K562 (cell line): ENCODE results near the gene ORAI1. TPM values are rescaled to one million over a fixed set of nuclear protein-coding genes. Genes with fewer than 3 reads are reported as not detected.

Source experiments
- ATAC-seq: fragments of 200-7000 bp; cut with Tn5 transposase; 3 replicates; pipeline ENCODE4 v1.9.1; 2020; ENCODE audit warnings: moderate library complexity
- BruUV-seq: library from RNA; stranded (reverse); fragments of 400-500 nt; replicated peaks from 2 replicates; lab custom pipeline; 2021; lab: Mats Ljungman, UMichigan
- CTCF ChIA-PET: fragments of 300-600 bp; formaldehyde crosslinking; extraction: SDS; loops from one replicate; lab custom pipeline; 2021; ENCODE audit warnings: low intra/inter-chr PET ratio; lab: Yijun Ruan, JAX
- POLR2A ChIA-PET: fragments of 300-600, 350-650 bp; sonication (Branson Sonifier 250); formaldehyde crosslinking; extraction: SDS; loops from one replicate; lab custom pipeline; 2021; ENCODE audit warnings: antibody characterized with exemption, inconsistent platforms; lab: Yijun Ruan, JAX
- DNase-seq, 4 experiments: peaks; one replicate each; pipeline versions ENCODE4 v3.0.0 to v3.0.0-alpha.2; 2011 to 2018; ENCODE audit warnings: low spot score in 3 of 4, mixed read lengths in 3 of 4; ENCODE audit errors: extremely low read depth in 1 of 4
- FAIRE-seq: peaks from 2 replicates; lab custom pipeline; 2011; peaks lifted over from hg19 to GRCh38; lab: Jason Lieb, UNC
- H2AFZ ChIP-seq: 2 replicates; pipeline ENCODE4 v1.6.0; 2011; ENCODE audit warnings: low read depth, low read length, control low read depth, inconsistent platforms
- H3K27ac ChIP-seq: fragments of 200-600 bp; 3 replicates; pipeline ENCODE4 v1.8.0; 2011; ENCODE audit warnings: low read depth, mild to moderate bottlenecking, control low read depth, inconsistent platforms, low read length, moderate library complexity, mixed read lengths; ENCODE audit errors: extremely low read depth
- H3K27me3 ChIP-seq, 2 experiments: fragments of 300-600 bp in 1 of 2; 2 replicates in 1 of 2; 3 replicates in 1 of 2; pipeline versions ENCODE4 v1.6.0 to v1.8.0; 2011; ENCODE audit warnings: inconsistent platforms in 2 of 2, low read length in 2 of 2, mild to moderate bottlenecking in 1 of 2, mixed read lengths in 1 of 2, moderate library complexity in 1 of 2; ENCODE audit not compliant: control insufficient read depth in 2 of 2, insufficient read depth in 2 of 2
- H3K36me3 ChIP-seq: fragments of 300-600 bp; 3 replicates; pipeline ENCODE4 v1.8.0; 2011; ENCODE audit warnings: mild to moderate bottlenecking, low read length, inconsistent platforms; ENCODE audit not compliant: control insufficient read depth, insufficient read depth
- H3K4me1 ChIP-seq, 2 experiments: fragments of 200-600 bp in 1 of 2; replicated peaks in 1 of 2; 2 replicates in 1 of 2; 3 replicates in 1 of 2; pipeline versions ENCODE4 v1.5.1 to v1.8.0; 2011; ENCODE audit warnings: inconsistent platforms in 2 of 2, low read length in 2 of 2, mild to moderate bottlenecking in 1 of 2, mixed read lengths in 1 of 2, moderate library complexity in 1 of 2; ENCODE audit not compliant: control insufficient read depth in 2 of 2, insufficient read depth in 2 of 2
- H3K4me2 ChIP-seq: 2 replicates; pipeline ENCODE4 v1.6.1; 2011; ENCODE audit warnings: low read length, control low read depth, inconsistent platforms, mixed read lengths; ENCODE audit not compliant: insufficient read depth
- H3K4me3 ChIP-seq: fragments of 200-600 bp; sonication (generic), shearing (Covaris generic); 2 replicates; pipeline ENCODE4 v1.5.1; 2016; ENCODE audit warnings: control low read depth, inconsistent platforms
- H3K79me2 ChIP-seq: fragments of 200-600 bp; 3 replicates; pipeline ENCODE4 v1.8.0; 2011; ENCODE audit warnings: low read length, inconsistent platforms; ENCODE audit not compliant: control insufficient read depth, insufficient read depth
- H3K9ac ChIP-seq, 2 experiments: 2 replicates each; pipeline versions ENCODE4 v1.6.0 to v1.6.1; 2011; ENCODE audit warnings: low read depth in 2 of 2, low read length in 2 of 2, control low read depth in 1 of 2, inconsistent platforms in 1 of 2, mild to moderate bottlenecking in 1 of 2, mixed read lengths in 1 of 2; ENCODE audit not compliant: insufficient read depth in 1 of 2
- H3K9me1 ChIP-seq: one replicate; pipeline ENCODE4 v1.6.0; 2011; ENCODE audit warnings: inconsistent platforms, mild to moderate bottlenecking, low read length, moderate library complexity; ENCODE audit not compliant: control insufficient read depth, insufficient read depth
- H3K9me3 ChIP-seq: replicated peaks from 2 replicates; pipeline ENCODE4 v1.5.1; 2011; ENCODE audit warnings: low read depth, low read length, inconsistent platforms; ENCODE audit not compliant: control insufficient read depth, insufficient read depth
- H4K20me1 ChIP-seq: replicated peaks from 2 replicates; pipeline ENCODE4 v1.6.1; 2011; ENCODE audit warnings: low read length, inconsistent platforms, mixed read lengths; ENCODE audit not compliant: control insufficient read depth, insufficient read depth
- STAG1 ChIP-seq: sonication (generic); formaldehyde crosslinking; IDR thresholded peaks from 2 replicates; pipeline ENCODE4 v1.5.0; 2020; ENCODE audit warnings: missing genetic modification reagents, borderline replicate concordance
- ZNF23 ChIP-seq: fragments of 250-450 bp; sonication (Bioruptor Pico); IDR thresholded peaks from 2 replicates; pipeline ENCODE4 v1.4.0; 2020; ENCODE audit warnings: mild to moderate bottlenecking
- ZNF395 ChIP-seq: fragments of 200-800 bp; sonication (Bioruptor generic); IDR thresholded peaks from 2 replicates; pipeline ENCODE4 v1.6.1; 2017; ENCODE audit warnings: missing genetic modification characterization, missing compliant biosample characterization
- WGBS: fragments of 100-300 bp; shearing (Covaris generic); methylation state at CpG from one replicate; pipeline ENCODE4 v1.1.6; 2016; ENCODE audit warnings: low coverage, mixed read lengths; ENCODE audit not compliant: insufficient coverage; ENCODE audit errors: missing lambda C conversion rate; 5-methylcytosine and 5-hydroxymethylcytosine counted together
- in situ Hi-C: fragments of 300-500 bp; cut with MboI; formaldehyde crosslinking; loops from 4 replicates; pipeline ENCODE4 v1.15.0; 2018; ENCODE audit warnings: inconsistent platforms, mixed read lengths
- intact Hi-C: fragments of 100-400 bp; cut with micrococcal nuclease; formaldehyde crosslinking; loops from 2 replicates; pipeline ENCODE4 v1.14.2; 2022
- polyA plus RNA-seq, 8 experiments: library from polyadenylated mRNA; depleted of rRNA in 4 of 8; stranded (reverse) in 5 of 8; unstranded in 3 of 8; fragments of >200 nt; fragmentation: Nextera tagmentation in 2 of 8; fragmentation: Illumina TruSeq in 1 of 8; extraction: Ambion mirVana in 2 of 8; extraction: Trizol in 1 of 8; gene quantifications; 2 replicates each; pipeline versions ENCODE4 v1.2.1 to v1.2.3, GENCODE V29; 2011 to 2014; ENCODE audit warnings: inconsistent platforms in 1 of 8, missing spikeins in 1 of 8
- total RNA-seq, 7 experiments: library from RNA; depleted of rRNA in 6 of 7; stranded (reverse); fragments of >200 nt in 6 of 7; fragmentation: Illumina TruSeq in 2 of 7; extraction: Trizol in 2 of 7; gene quantifications; 2 replicates each; pipeline versions ENCODE4 v1.2.1 to v1.2.3, GENCODE V29; 2011 to 2021; ENCODE audit warnings: low replicate concordance in 1 of 7
- TF ChIP-seq, protein P1 (sequence below): fragments of 450-650 bp; IDR thresholded peaks from 2 replicates; pipeline ENCODE4 v1.7.0; 2016; ENCODE audit warnings: borderline replicate concordance

Gene ORAI1
- total and polyA plus RNA-seq, 9 of the 15 experiments (the other 6 are each of a cell fraction or from before 2014, with no cell fraction given) = 2.6 to 23.8 (median 9.3) TPM

DNA sequence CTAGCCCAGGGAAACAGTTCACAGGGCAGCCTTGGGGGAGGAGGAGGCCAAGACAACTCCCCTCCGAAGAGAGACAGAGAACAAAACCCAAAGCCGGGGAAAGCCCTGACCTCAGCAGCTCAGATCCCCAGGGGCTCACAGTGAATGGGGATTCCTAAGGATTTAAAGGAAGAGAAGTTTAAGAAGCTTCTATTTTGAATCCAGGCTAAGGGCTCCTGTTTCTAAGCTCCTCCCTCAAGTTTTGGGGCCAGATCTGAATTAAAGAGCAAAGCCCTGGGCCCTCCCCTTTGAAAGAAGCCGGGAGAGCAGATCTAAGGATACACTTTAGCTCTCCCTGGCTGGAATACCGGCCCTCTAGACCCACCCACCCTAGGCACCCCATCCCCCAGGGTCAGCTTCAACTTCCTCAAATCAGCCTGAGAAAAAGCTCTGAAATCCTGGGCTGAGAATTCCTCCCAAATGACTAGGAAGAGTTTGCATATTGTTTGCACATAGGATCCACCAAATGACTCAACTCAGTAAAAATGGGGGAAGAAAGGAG is 49.4 kb upstream of the ORAI1 start:
- 11% methylated on average over 4 of the region's 4 CpGs for WGBS
- Histone ChIP-seq H2AFZ (peak overlapping the region; percentile 44), H3K4me2 (peak overlapping the region; percentile 34; the same call in 1 of the 2 replicates), H3K27me3 (no peaks in the 10 kb centered on the region), H3K36me3 (peaks cover 13% of the 10 kb centered on the region; the same call in 1 of the 3 replicates), H3K9me1 (no peaks in the 10 kb centered on the region), H3K4me1 (peaks cover 30 to 39% of the 10 kb centered on the region in 2 experiments), H3K4me3 (no peak overlapping the region), H3K27ac (peak overlapping the region; percentile 42; the same call in 1 of the 3 replicates), H3K9me3 (no peaks in the 10 kb centered on the region), H3K79me2 (peaks cover 5% of the 10 kb centered on the region; the same call in 2 of the 3 replicates), H3K9ac (peak overlapping the region in 1 of 2 experiments; percentile 53; a peak in 1 of 4 replicates), H4K20me1 (no peaks in the 10 kb centered on the region)
- FAIRE-seq (no peak), DNase-seq (peak in 1 of 4 experiments; percentile 28), ATAC-seq (no peak)
- in situ Hi-C loops (no loop called here), intact Hi-C loops (no loop called here)
- ChIA-PET POLR2A (interaction anchor here (0.5 to 1.1 kb wide), 7 partner anchors 12 to 247 kb away, joined by 3 to 5 read pairs (median 3); partner anchors contain the start of gene ANAPC5), CTCF (no interaction called here)
- BruUV-seq = no TSS peak
- TF ChIP-seq STAG1 (no peak), ZNF23 (no peak), ZNF395 (CRISPR knock-in tag) (0 out of 2 replicates have a peak, but pooled peaks have one; percentile 8)
- TF ChIP-seq, protein P1, sequence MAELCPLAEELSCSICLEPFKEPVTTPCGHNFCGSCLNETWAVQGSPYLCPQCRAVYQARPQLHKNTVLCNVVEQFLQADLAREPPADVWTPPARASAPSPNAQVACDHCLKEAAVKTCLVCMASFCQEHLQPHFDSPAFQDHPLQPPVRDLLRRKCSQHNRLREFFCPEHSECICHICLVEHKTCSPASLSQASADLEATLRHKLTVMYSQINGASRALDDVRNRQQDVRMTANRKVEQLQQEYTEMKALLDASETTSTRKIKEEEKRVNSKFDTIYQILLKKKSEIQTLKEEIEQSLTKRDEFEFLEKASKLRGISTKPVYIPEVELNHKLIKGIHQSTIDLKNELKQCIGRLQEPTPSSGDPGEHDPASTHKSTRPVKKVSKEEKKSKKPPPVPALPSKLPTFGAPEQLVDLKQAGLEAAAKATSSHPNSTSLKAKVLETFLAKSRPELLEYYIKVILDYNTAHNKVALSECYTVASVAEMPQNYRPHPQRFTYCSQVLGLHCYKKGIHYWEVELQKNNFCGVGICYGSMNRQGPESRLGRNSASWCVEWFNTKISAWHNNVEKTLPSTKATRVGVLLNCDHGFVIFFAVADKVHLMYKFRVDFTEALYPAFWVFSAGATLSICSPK = no peak
